HepG2 (cell line): ENCODE data around the gene AGER. TPM values are rescaled to one million over a fixed set of nuclear protein-coding genes. Genes with fewer than 3 reads are reported as not detected.

ENCODE experiments used
- ATAC-seq: fragments of 200-7000 bp; cut with Tn5 transposase; 3 replicates; pipeline ENCODE4 v1.9.1; 2020; ENCODE audit warnings: mild to moderate bottlenecking, moderate library complexity
- BruUV-seq: library from RNA; stranded (reverse); fragments of 400-500 nt; replicated peaks from 2 replicates; lab custom pipeline; 2021; lab: Mats Ljungman, UMichigan
- CTCF ChIA-PET: fragments of 300-600 bp; formaldehyde crosslinking; extraction: SDS; loops from one replicate; lab custom pipeline; 2021; ENCODE audit warnings: low total read pairs, inconsistent platforms, low intra/inter-chr PET ratio; lab: Yijun Ruan, JAX
- POLR2A ChIA-PET: fragments of 350-600 bp; sonication (Branson Sonifier 250); formaldehyde crosslinking; loops from one replicate; lab custom pipeline; 2020; ENCODE audit warnings: antibody characterized with exemption, inconsistent platforms; lab: Yijun Ruan, JAX
- DNase-seq: peaks from one replicate; pipeline ENCODE4 v3.0.0-alpha.2; 2015; ENCODE audit warnings: low spot score
- FAIRE-seq: peaks from 3 replicates; lab custom pipeline; 2011; peaks lifted over from hg19 to GRCh38; lab: Jason Lieb, UNC
- H2AFZ ChIP-seq: one replicate; pipeline ENCODE4 v1.6.1; 2011; ENCODE audit warnings: low read length, inconsistent platforms
- H3K27ac ChIP-seq: fragments of 300-600 bp; 3 replicates; pipeline ENCODE4 v1.8.0; 2011; ENCODE audit warnings: mixed run types, mild to moderate bottlenecking, mixed read lengths, low read length, inconsistent platforms; ENCODE audit not compliant: insufficient read depth; ENCODE audit errors: extremely low read length
- H3K27me3 ChIP-seq, 2 experiments: fragments of 200-600 bp in 1 of 2; 2 replicates in 1 of 2; 3 replicates in 1 of 2; pipeline versions ENCODE4 v1.6.0 to v1.8.0; 2011; ENCODE audit warnings: low read length in 2 of 2, mild to moderate bottlenecking in 2 of 2, moderate library complexity in 2 of 2, inconsistent platforms in 1 of 2; ENCODE audit not compliant: insufficient read depth in 2 of 2, control insufficient read depth in 1 of 2
- H3K36me3 ChIP-seq, 2 experiments: fragments of 200-600 bp in 1 of 2; replicated peaks in 1 of 2; 2 replicates in 1 of 2; 3 replicates in 1 of 2; pipeline versions ENCODE4 v1.5.1 to v1.8.0; 2011; ENCODE audit warnings: low read length in 2 of 2, inconsistent platforms in 1 of 2; ENCODE audit not compliant: insufficient read depth in 2 of 2, control insufficient read depth in 1 of 2
- H3K4me1 ChIP-seq: 2 replicates; pipeline ENCODE4 v1.5.1; 2012; ENCODE audit warnings: low read length, inconsistent platforms; ENCODE audit not compliant: insufficient read depth
- H3K4me2 ChIP-seq: 2 replicates; pipeline ENCODE4 v1.6.0; 2011; ENCODE audit warnings: low read depth, low read length, inconsistent platforms
- H3K4me3 ChIP-seq, 3 experiments: fragments of 200-600 bp in 1 of 3; sonication (generic), shearing (Covaris generic) in 1 of 3; replicated peaks in 1 of 3; 2 replicates each; pipeline ENCODE4 v1.5.1; 2011 to 2016; ENCODE audit warnings: low read length in 3 of 3, inconsistent platforms in 2 of 3, low read depth in 2 of 3, mild to moderate bottlenecking in 2 of 3, control low read depth in 1 of 3, mixed read lengths in 1 of 3; ENCODE audit not compliant: insufficient read depth in 1 of 3
- H3K79me2 ChIP-seq: one replicate; pipeline ENCODE4 v1.6.1; 2011; ENCODE audit warnings: low read length, inconsistent platforms; ENCODE audit not compliant: insufficient read depth
- H3K9ac ChIP-seq: 2 replicates; pipeline ENCODE4 v1.6.0; 2011; ENCODE audit warnings: mild to moderate bottlenecking, low read depth, low read length, inconsistent platforms; ENCODE audit not compliant: insufficient read depth
- H3K9me3 ChIP-seq: 2 replicates; pipeline ENCODE4 v1.5.1; 2012; ENCODE audit warnings: mild to moderate bottlenecking, low read length
- H4K20me1 ChIP-seq: 2 replicates; pipeline ENCODE4 v1.6.0; 2011; ENCODE audit warnings: inconsistent platforms, mild to moderate bottlenecking, low read length, moderate library complexity; ENCODE audit not compliant: insufficient read depth
- FOXK2 ChIP-seq: fragments of 450-650 bp; IDR thresholded peaks from 2 replicates; pipeline ENCODE4 v1.6.1; 2016
- MAFK ChIP-seq, 2 experiments: IDR thresholded peaks in 1 of 2; conservative IDR thresholded peaks in 1 of 2; 2 replicates each; pipeline ENCODE4 v1.6.1; 2011; ENCODE audit warnings: improper control_type of control experiment in 2 of 2, low read length in 2 of 2
- U2AF1 ChIP-seq: fragments of 200-400 bp; formaldehyde crosslinking; optimal IDR thresholded peaks from 2 replicates; pipeline ENCODE3; 2017; ENCODE audit warnings: mild to moderate bottlenecking, low read depth, low read length
- ZNF768 ChIP-seq: sonication (generic); formaldehyde crosslinking; IDR thresholded peaks from 2 replicates; pipeline ENCODE4 v1.4.0; 2020; ENCODE audit warnings: missing genetic modification reagents
- WGBS: methylation state at CpG from one replicate; pipeline ENCODE4 v1.1.6; 2017; ENCODE audit warnings: low lambda C conversion rate; 5-methylcytosine and 5-hydroxymethylcytosine counted together
- in situ Hi-C: cut with HindIII; loops from 2 replicates; pipeline ENCODE4 v1.10.0; 2017; ENCODE audit warnings: low pct_unique_long_range_greater_than_20kb; ENCODE audit not compliant: extremely low pct_ligation_motif_present
- intact Hi-C: fragments of 100-400 bp; cut with micrococcal nuclease; formaldehyde crosslinking; loops from one replicate; pipeline ENCODE4 v1.10.0; 2022; ENCODE audit not compliant: unreplicated experiment
- polyA plus RNA-seq, 8 experiments: library from polyadenylated mRNA; depleted of rRNA in 3 of 8; stranded (reverse) in 7 of 8; unstranded in 1 of 8; fragments of >200 nt; fragmentation: Illumina TruSeq in 4 of 8; extraction: Trizol in 4 of 8; gene quantifications; 2 replicates each; pipeline versions ENCODE4 v1.2.1 to v1.2.3, GENCODE V29; 2011 to 2016; ENCODE audit warnings: low read depth in 4 of 8, missing spikeins in 1 of 8, mixed read lengths in 1 of 8; ENCODE audit not compliant: insufficient read depth in 1 of 8
- total RNA-seq, 5 experiments: library from RNA; depleted of rRNA; stranded (reverse); fragments of >200 nt; fragmentation: Illumina TruSeq; extraction: Trizol; gene quantifications; 2 replicates each; pipeline ENCODE4 v1.2.3, GENCODE V29; 2016; ENCODE audit warnings: low read depth in 1 of 5
- TF ChIP-seq, protein P1 (sequence below): sonication (generic); formaldehyde crosslinking; IDR thresholded peaks from 2 replicates; pipeline ENCODE4 v1.5.1; 2020; ENCODE audit warnings: mild to moderate bottlenecking, missing genetic modification reagents, moderate library complexity

The AGER gene
- total and polyA plus RNA-seq, 2 of the 13 experiments (the other 11 are each of a cell fraction or from before 2014, with no cell fraction given), result 1.9 to 5.1 TPM

DNA sequence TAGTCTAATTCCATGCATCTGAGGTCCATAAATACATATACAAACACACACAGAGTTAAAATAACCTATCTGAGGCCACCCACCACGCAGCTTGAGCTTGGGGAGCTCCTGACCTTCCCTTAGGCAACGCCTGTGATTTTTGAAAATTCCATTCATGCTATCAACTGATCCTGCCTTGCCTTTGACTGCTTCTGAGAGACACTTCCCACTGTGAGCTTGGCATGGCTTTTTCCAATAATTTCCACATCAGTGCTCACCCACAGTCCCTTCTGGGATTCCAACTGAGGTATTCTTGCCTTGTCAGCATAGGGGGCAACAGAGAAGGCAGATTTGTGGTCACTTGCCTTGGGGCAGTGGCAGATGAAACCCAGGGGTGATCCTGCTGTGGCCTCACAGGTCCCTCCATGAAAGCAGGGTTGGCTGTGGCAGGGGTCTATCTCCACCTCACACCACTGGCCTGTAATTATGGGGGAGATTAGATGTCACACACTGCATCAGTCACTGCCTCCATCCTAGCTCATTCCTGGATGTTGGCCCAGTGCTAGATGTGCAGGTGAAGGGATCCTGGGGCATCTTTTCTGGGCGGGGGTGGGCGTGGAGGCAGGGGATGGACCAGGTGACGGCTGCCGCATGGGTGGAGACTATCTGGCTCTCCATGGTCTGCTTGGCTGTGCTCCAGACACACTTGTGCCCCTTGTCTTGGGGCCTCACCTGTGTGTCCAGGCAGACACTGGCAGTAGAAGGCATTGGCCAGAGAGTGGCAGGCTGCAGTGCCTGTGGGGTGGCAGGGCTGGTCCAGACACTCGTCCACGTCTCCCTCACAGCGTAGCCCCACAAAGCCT, 19.6 kb upstream of the AGER start:
- no peak for DNase-seq
- POLR2A ChIA-PET, result no interaction called here
- H4K20me1 ChIP-seq, result no peaks in the 10 kb centered on the region
- H3K9me3 ChIP-seq, result no peaks in the 10 kb centered on the region
- TF ChIP-seq MAFK (conservative IDR thresholded peaks at IDR 0.05 in 1 of 2, IDR thresholded peaks at IDR 0.05 in 1 of 2; ENCODE audit: low read length in 2 of 2) (peak; percentile 21 to 55; a peak in 2 of 4 replicates), U2AF1 (no peak)
- TF ChIP-seq, all 625 proteins: peak for 1
- Histone ChIP-seq H3K36me3 (no peaks in the 10 kb centered on the region), H3K27ac (no peak overlapping the region), H3K79me2 (no peaks in the 10 kb centered on the region), H2AFZ (no peak overlapping the region), H3K4me2 (no peak overlapping the region), H3K27me3 (peaks cover 4 to 29% of the 10 kb centered on the region in 2 experiments; a peak in 4 of 5 replicates), H3K4me3 (no peak overlapping the region), H3K9ac (no peak overlapping the region), H3K4me1 (peaks cover 13% of the 10 kb centered on the region)
- in situ Hi-C loops (no loop called here), intact Hi-C loops (no loop called here)
- 16% methylated on average over 6 of the region's 9 CpGs for WGBS
- no TSS peak for BruUV-seq
- ATAC-seq, result no peak
- no peak for FAIRE-seq
- CTCF ChIA-PET, result no interaction called here

DNA sequence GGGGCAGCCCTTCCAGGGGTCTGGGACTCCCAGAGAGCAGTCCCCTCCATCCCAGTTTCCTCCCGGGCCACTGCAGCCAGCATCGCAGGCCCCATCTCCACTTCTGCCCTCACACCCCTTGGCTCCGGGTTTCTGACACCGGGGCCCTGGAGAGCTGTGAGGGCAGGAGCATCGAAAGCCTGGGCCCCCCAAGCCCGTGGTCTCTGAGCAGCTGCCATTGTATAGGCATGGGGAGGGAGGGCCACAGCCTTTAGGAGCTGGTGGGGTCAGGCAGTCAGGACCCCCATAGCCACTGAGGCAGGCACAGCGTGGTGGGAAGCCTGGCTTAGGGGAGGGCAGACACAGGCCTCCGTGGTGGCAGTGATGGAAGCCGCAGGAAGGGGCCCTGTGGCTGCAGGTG, 18.1 kb upstream of the AGER start:
- Histone ChIP-seq H3K4me2 (no peak overlapping the region), H4K20me1 (no peaks in the 10 kb centered on the region), H3K4me3 (no peak overlapping the region), H3K27me3 (peaks cover 4 to 29% of the 10 kb centered on the region in 2 experiments; a peak in 4 of 5 replicates), H3K9ac (no peak overlapping the region), H2AFZ (no peak overlapping the region), H3K27ac (no peak overlapping the region), H3K36me3 (no peaks in the 10 kb centered on the region), H3K79me2 (no peaks in the 10 kb centered on the region), H3K9me3 (no peaks in the 10 kb centered on the region), H3K4me1 (peaks cover 21% of the 10 kb centered on the region)
- POLR2A ChIA-PET, result no interaction called here
- TF ChIP-seq, protein P1, sequence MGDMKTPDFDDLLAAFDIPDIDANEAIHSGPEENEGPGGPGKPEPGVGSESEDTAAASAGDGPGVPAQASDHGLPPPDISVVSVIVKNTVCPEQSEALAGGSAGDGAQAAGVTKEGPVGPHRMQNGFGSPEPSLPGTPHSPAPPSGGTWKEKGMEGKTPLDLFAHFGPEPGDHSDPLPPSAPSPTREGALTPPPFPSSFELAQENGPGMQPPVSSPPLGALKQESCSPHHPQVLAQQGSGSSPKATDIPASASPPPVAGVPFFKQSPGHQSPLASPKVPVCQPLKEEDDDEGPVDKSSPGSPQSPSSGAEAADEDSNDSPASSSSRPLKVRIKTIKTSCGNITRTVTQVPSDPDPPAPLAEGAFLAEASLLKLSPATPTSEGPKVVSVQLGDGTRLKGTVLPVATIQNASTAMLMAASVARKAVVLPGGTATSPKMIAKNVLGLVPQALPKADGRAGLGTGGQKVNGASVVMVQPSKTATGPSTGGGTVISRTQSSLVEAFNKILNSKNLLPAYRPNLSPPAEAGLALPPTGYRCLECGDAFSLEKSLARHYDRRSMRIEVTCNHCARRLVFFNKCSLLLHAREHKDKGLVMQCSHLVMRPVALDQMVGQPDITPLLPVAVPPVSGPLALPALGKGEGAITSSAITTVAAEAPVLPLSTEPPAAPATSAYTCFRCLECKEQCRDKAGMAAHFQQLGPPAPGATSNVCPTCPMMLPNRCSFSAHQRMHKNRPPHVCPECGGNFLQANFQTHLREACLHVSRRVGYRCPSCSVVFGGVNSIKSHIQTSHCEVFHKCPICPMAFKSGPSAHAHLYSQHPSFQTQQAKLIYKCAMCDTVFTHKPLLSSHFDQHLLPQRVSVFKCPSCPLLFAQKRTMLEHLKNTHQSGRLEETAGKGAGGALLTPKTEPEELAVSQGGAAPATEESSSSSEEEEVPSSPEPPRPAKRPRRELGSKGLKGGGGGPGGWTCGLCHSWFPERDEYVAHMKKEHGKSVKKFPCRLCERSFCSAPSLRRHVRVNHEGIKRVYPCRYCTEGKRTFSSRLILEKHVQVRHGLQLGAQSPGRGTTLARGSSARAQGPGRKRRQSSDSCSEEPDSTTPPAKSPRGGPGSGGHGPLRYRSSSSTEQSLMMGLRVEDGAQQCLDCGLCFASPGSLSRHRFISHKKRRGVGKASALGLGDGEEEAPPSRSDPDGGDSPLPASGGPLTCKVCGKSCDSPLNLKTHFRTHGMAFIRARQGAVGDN (CRISPR knock-in tag), result 0 out of 2 replicates have a peak, but pooled peaks have one; percentile 9
- no peak for TF ChIP-seq ZNF768
- no peak for TF ChIP-seq FOXK2
- intact Hi-C loops (no loop called here), in situ Hi-C loops (no loop called here)
- BruUV-seq, result no TSS peak
- no peak for FAIRE-seq
- no peak for DNase-seq
- no peak for ATAC-seq
- 50% methylated on average over 8 of the region's 9 CpGs for WGBS
- CTCF ChIA-PET, result no interaction called here
